Measurements from ENCODE around the gene GNAQ. TPM values are rescaled to one million over a fixed set of nuclear protein-coding genes. Genes with fewer than 3 reads are reported as not detected.
A peak's percentile ranks its signal among the peaks of the same experiment; 100 is the strongest.

The GNAQ gene
- total RNA-seq, 1 donor from 2014 or later, result 56.4 TPM

DNA sequence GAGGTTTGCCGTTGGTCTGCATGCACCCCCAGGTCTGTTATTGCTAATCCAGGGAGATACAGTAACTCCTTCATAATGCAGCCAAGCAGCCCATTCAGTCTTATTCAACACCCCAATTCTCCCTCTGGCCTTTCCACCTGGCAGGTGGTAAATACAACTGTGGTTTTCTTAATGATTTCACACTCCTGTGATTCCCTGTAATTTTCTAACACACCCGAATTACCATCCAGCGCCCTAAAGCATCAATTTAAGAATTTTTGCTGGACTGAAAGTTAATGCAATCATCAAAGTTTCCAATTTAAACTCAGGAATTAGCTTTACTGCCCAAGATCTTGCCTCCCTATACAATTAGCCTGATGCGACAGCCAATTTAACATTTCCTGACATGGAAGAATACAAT lies 62.5 kb downstream of the GNAQ start:
- no peak for DNase-seq

DNA sequence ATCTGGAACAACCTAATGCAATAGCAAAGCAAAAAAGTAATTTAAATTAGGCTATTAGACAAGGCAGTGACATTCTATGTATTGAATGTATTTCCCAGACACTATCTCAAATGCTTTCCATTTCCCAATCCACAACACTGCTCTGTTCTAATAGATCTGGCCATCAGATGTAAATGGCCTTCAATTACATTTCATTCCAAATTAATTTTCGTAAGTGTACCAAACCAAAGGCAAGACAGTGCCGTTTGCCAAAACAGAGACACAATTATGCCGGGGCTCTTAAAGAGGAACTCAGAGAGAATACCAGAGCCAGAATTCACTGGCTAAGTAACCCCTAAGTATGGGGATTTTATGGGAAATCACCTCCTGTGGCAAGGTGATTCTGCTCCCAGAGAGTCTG lies 63.1 kb downstream of the GNAQ start:
- no peak for DNase-seq

GRCh38 chr9:77966718-77967117 lies 64.9 kb downstream of the GNAQ start:
- no peak for DNase-seq

GRCh38 chr9:77965445-77966123 lies 66.0 kb downstream of the GNAQ start:
- DNase-seq, result no peak

GRCh38 chr9:77964258-77964657 lies 67.4 kb downstream of the GNAQ start:
- no peak for DNase-seq

GRCh38 chr9:77961541-77961940 lies 70.1 kb downstream of the GNAQ start:
- DNase-seq, result no peak

DNA sequence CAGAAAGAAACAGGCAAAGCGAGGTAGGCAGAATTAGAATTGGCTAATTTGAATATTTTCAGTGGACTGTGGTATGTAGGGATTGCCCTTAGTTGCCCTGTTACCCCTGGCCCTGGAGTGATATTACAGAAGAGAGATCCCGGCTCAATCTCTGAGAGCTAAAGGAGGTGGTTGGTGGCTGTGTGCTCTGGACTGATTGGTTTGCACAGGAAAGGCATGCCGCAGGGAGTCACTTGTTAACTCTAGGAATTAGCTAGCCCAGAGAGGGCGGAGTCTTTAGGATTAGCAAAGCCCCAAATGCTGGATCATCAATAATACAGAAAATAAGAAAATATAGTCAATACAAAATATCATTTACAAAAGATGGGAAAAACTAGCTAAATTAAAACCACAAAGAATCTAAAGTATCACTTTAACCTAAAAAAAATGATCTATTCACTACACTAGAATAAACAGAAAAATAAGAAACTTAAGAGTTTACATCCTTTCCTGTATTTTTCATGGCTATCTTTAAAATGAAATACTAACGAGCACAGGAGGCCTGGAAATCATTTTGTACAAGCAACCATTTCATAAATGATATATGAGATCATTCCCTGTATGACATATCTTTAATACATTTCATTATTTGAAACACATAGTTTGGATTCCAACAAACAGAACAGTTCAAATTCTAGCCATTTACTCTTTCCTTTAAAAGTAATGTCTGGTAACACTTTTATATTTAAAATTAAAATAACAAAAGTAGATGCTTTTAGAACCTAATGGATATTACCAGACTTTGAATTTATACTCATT lies 71.1 kb downstream of the GNAQ start:
- no peak for DNase-seq

- no peak for DNase-seq
Measured at GRCh38 chr9:77959803-77960202, 71.8 kb downstream of the GNAQ start.

DNA sequence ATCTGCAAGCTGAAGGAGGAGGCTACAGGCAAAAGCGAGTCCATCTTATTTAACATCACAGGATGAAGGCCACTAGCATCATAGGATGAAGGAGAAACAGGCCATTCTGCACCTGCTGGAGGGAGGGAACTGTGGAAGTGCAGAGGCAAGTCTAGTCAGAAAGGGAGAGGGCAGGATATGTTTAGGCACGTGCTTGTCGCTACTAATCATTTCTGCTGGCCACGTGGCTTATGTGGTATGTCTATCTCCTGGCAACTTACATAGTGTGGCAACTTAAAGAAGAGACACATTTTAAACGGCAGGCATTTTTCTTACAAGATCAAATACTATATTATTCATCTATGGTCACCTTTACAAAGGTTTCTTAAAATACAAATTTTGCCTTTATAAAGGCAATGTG lies 74.0 kb downstream of the GNAQ start:
- no peak for DNase-seq

- DNase-seq, result no peak
Measured at GRCh38 chr9:77956555-77956954, 75.1 kb downstream of the GNAQ start.

DNA sequence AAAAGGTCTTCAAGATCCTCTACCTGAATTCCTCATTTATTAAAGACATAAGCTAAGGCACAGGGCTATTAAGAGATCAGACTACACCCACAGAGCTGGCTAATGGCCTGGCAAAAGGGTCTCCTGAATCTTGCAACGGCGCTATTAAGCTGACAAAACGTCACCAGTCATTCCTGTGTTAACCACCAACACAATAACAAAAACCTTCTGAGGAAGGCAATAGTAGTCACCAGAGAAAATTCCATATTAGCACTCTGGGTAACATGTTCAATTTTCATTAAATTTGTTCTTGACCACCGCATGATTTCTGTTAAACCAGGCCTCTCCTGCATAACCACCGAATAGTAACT lies 77.0 kb downstream of the GNAQ start:
- DNase-seq, result no peak

DNA sequence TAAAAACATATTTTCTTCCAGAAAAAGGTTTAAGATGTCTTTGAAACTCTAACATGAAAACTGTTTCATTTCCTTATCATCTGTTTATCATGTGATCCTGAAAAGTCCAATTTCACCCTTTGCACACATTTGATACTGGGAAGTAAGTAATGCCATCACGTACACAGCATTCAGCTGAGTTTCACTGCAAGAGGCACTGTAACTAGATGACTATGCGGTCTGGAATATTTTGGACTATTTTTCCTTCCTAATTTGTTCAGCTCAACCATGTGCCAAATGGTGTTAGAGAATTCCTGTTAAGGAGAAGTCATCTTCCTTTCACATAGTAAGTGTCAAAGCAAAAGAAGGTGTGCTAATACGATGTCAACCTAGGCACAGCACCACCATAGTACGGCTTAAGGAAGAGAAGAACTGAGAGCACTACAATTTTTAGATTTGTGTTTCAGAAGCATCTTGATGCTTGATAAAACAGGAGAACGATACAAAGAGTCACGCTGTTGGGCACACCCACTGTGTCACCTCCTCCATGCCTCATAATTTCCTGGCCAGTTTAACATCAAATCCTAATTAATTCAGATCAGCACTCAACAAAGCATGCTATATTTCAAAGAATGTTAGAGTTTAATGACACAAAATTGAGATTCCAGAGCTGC lies 77.5 kb downstream of the GNAQ start:
- DNase-seq, result no peak

DNA sequence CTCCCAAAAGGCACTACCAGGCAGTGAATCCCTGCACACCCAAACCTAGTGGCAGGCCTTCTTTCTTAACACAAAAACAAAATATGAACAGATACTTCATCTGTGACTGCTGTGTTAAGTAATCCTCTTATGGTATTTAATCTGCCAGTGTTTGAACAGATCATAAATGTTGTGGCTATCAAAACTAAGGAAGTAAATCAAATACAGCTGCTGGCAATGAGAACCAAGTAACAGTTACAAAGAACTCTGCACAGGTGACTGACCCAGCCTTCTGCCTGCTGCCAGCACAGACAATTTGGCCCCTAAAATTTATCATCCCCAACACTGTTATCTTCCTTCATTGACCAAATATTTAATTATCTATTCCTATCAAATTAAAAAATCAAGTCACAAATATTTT lies 78.0 kb downstream of the GNAQ start:
- DNase-seq, result no peak

DNA sequence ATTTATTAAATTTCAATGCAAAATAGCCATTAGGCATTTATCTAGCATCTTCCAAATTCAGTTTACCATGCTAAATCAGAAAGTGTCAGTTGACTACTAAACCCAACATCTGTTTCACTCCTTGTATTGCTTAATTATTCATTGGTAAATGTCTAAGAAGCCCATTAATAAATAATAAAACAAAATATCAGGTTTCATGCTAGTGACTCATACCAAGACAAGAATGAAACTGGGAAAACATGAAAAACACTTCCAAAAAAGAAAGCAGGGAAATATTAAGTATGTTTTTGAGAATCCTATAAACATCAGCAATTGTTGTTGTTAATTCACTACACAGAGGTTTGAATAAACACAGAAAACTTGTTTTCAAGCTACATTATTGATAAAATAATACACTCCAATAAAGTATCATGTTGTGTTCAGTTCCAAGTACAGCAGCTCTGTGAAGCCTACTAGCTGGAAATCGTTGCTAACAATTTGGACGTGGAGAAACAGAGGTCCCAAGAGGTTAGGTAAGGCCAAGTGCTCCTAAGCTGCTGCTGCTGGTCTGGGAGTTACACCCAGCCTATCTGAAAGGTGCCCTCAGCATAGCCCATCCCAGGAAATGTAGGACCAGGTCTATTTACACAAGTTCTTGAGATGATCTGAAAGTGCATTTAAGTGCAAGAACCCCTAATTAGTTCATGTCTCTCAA lies 78.8 kb downstream of the GNAQ start:
- DNase-seq, result no peak

DNA sequence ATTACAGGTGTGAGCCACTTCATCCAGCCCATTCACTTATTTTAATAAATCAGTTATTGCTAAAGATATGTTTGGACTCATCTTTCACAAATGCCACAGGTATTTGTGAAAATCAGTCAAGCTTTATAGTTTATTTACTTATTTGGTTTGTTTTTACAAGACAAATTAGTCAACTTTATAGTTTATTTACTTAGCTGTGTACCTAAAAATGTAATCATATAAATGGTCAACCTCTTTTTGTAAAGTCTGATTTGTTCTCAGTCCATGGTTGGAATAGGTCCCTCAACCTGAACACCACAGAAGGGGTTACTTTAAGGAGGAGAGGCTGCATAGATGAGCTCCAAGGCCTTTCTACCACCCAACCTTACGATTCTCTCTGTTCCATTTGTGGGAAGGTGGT lies 80.2 kb downstream of the GNAQ start:
- no peak for DNase-seq

GRCh38 chr9:77949751-77950436 lies 81.7 kb downstream of the GNAQ start:
- peak; percentile 50 for DNase-seq

DNA sequence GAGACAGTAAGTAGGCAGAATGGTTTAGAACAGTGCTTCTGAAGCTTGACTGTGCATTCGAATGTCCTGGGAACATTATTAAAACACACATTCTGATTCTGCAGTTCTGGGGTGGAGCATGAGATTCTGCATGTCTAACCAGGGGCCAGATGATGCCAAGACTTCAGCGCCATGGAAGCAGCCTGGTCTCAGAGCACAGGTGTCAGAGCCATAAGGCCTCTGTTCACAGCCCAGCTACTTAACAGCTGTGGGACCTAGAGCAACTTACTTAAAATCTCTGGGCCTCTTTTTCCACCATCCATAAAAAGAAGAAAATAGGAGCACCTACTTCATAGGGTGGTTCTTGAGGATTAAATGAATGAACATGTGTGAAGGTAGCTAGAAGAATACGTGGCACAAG lies 84.0 kb downstream of the GNAQ start:
- DNase-seq, result peak; percentile 38

GRCh38 chr9:77946969-77947620 lies 84.5 kb downstream of the GNAQ start:
- DNase-seq, result no peak

GRCh38 chr9:77946296-77946695 lies 85.3 kb downstream of the GNAQ start:
- no peak for DNase-seq

DNA sequence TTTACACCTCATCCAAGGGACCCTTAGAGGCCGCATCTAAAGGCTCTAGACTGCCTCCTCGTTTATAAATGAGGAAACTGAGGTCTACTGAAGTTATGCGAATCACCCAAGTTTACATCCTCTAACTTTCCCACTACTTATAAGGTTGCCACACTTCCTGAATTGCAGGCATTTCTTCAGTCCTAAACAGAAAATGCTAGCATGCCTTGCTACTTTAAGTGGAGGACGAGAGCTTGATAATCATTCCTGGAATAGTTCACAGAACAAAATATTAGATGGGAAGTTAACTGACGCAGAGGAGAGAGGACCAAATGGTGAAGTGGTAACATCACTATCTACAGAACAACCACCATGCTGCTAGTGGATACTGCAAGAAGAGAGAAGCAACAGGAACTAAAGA lies 85.8 kb downstream of the GNAQ start:
- DNase-seq, result no peak

- peak; percentile 44 for DNase-seq
Measured at GRCh38 chr9:77944556-77945243, 86.9 kb downstream of the GNAQ start.

Measured in tongue (tissue), 2 donors.